Endothelial cell of umbilical vein (primary cell): ENCODE results near the gene NOP16. TPM values are rescaled to one million over a fixed set of nuclear protein-coding genes. Genes with fewer than 3 reads are reported as not detected.

Experiments used
- BruUV-seq: library from RNA; stranded (reverse); fragments of 400-500 nt; replicated peaks from 2 replicates; lab custom pipeline; 2021; lab: Mats Ljungman, UMichigan
- CTCF ChIA-PET: fragments of 300-600, 350-600 bp; sonication (Branson Sonifier 250); formaldehyde crosslinking; loops from one replicate; lab custom pipeline; 2021; ENCODE audit warnings: antibody characterized with exemption, inconsistent platforms; lab: Charles Lee
- POLR2A ChIA-PET: fragments of 300-600, 350-600 bp; sonication (Branson Sonifier 250); formaldehyde crosslinking; loops from one replicate; lab custom pipeline; 2021; ENCODE audit warnings: antibody characterized with exemption, inconsistent platforms; lab: Charles Lee
- DNase-seq: peaks from one replicate; pipeline ENCODE4 v3.0.0-alpha.2; 2011; ENCODE audit warnings: low read depth, low spot score
- FAIRE-seq: peaks from 2 replicates; lab custom pipeline; 2011; peaks lifted over from hg19 to GRCh38; lab: Jason Lieb, UNC
- H2AFZ ChIP-seq: 2 replicates; pipeline ENCODE4 v1.6.0; 2012; ENCODE audit warnings: low read depth, low read length, control low read depth, inconsistent platforms
- H3K27ac ChIP-seq: 2 replicates; pipeline ENCODE4 v1.5.1; 2011; ENCODE audit warnings: low read depth, mild to moderate bottlenecking, control low read depth, low read length, moderate library complexity; ENCODE audit not compliant: insufficient read depth
- H3K27me3 ChIP-seq, 2 experiments: 2 replicates each; pipeline versions ENCODE4 v1.6.0 to v1.6.1; 2011; ENCODE audit warnings: low read length in 2 of 2, mixed read lengths in 1 of 2; ENCODE audit not compliant: control insufficient read depth in 2 of 2, insufficient read depth in 2 of 2
- H3K36me3 ChIP-seq, 2 experiments: 2 replicates in 1 of 2; 3 replicates in 1 of 2; pipeline ENCODE4 v1.5.1; 2011; ENCODE audit warnings: low read length in 2 of 2, mild to moderate bottlenecking in 1 of 2, moderate library complexity in 1 of 2; ENCODE audit not compliant: control insufficient read depth in 2 of 2, insufficient read depth in 2 of 2; ENCODE audit errors: extremely low read depth in 1 of 2
- H3K4me1 ChIP-seq: 3 replicates; pipeline ENCODE4 v1.5.1; 2011; ENCODE audit warnings: mild to moderate bottlenecking, low read length; ENCODE audit not compliant: control insufficient read depth, insufficient read depth; ENCODE audit errors: extremely low read depth
- H3K4me2 ChIP-seq: 2 replicates; pipeline ENCODE4 v1.6.1; 2011; ENCODE audit warnings: low read length, control low read depth, mixed read lengths; ENCODE audit not compliant: insufficient read depth
- H3K4me3 ChIP-seq, 3 experiments: fragments of 200-600 bp in 1 of 3; sonication (generic), shearing (Covaris generic) in 1 of 3; replicated peaks in 1 of 3; 2 replicates each; pipeline ENCODE4 v1.5.1; 2011 to 2016; ENCODE audit warnings: control low read depth in 3 of 3, low read length in 3 of 3, mild to moderate bottlenecking in 2 of 3, inconsistent platforms in 1 of 3, low read depth in 1 of 3, moderate library complexity in 1 of 3; ENCODE audit not compliant: insufficient read depth in 1 of 3
- H3K79me2 ChIP-seq: 2 replicates; pipeline ENCODE4 v1.6.0; 2012; ENCODE audit warnings: low read length, inconsistent platforms; ENCODE audit not compliant: control insufficient read depth, insufficient read depth
- H3K9ac ChIP-seq: replicated peaks from 2 replicates; pipeline ENCODE3; 2011; ENCODE audit warnings: low read length, control low read depth; ENCODE audit not compliant: insufficient read depth; ENCODE audit errors: extremely low read depth
- H3K9me1 ChIP-seq: replicated peaks from 3 replicates; pipeline ENCODE4 v1.6.0; 2011; ENCODE audit warnings: mild to moderate bottlenecking, low read length; ENCODE audit not compliant: control insufficient read depth, insufficient read depth; ENCODE audit errors: extremely low read depth
- H3K9me3 ChIP-seq: replicated peaks from 2 replicates; pipeline ENCODE4 v1.5.1; 2012; ENCODE audit warnings: low read length, inconsistent platforms; ENCODE audit not compliant: control insufficient read depth, insufficient read depth
- H4K20me1 ChIP-seq: replicated peaks from 2 replicates; pipeline ENCODE3; 2011; ENCODE audit warnings: mild to moderate bottlenecking, low read length; ENCODE audit not compliant: control insufficient read depth, insufficient read depth; ENCODE audit errors: extremely low read depth
- CTCF ChIP-seq, 2 donors: IDR thresholded peaks; 1 replicate in 1 of 2; 2 replicates in 1 of 2; pipeline ENCODE4 v1.5.1; 2011; ENCODE audit warnings: low read length in 2 of 2, mild to moderate bottlenecking in 2 of 2, moderate library complexity in 2 of 2, control low read depth in 1 of 2, inconsistent platforms in 1 of 2, low read depth in 1 of 2; ENCODE audit not compliant: insufficient read depth in 1 of 2; ENCODE audit errors: extremely low read depth in 1 of 2
- EZH2 ChIP-seq: IDR thresholded peaks from 2 replicates; pipeline ENCODE4 v1.6.1; 2012; ENCODE audit warnings: borderline replicate concordance, low read depth, mild to moderate bottlenecking, moderate library complexity, low read length, inconsistent platforms; ENCODE audit not compliant: severe bottlenecking
- FOS ChIP-seq: IDR thresholded peaks from 2 replicates; pipeline ENCODE4 v1.6.1; 2011; ENCODE audit warnings: mild to moderate bottlenecking, low read length, moderate library complexity, borderline replicate concordance; ENCODE audit not compliant: insufficient read depth
- GATA2 ChIP-seq: IDR thresholded peaks from 2 replicates; pipeline ENCODE4 v1.7.0; 2011; ENCODE audit warnings: low read depth, mild to moderate bottlenecking, moderate library complexity, mixed read lengths, low read length; ENCODE audit not compliant: insufficient read length, insufficient read depth
- JUN ChIP-seq: IDR thresholded peaks from 2 replicates; pipeline ENCODE4 v1.6.1; 2011; ENCODE audit warnings: borderline replicate concordance, low read depth; ENCODE audit not compliant: insufficient read length, insufficient read depth
- MYC ChIP-seq: IDR thresholded peaks from one replicate; pipeline ENCODE4 v1.6.1; 2011; ENCODE audit warnings: mild to moderate bottlenecking, low read depth, low read length
- POLR2A ChIP-seq: IDR thresholded peaks from 2 replicates; pipeline ENCODE4 v1.6.1; 2012; ENCODE audit warnings: low read depth, mild to moderate bottlenecking, control low read depth, low read length
- POLR2AphosphoS5 ChIP-seq: IDR thresholded peaks from 2 replicates; pipeline ENCODE4 v1.6.1; 2012; ENCODE audit warnings: low read depth, mild to moderate bottlenecking, control low read depth, low read length, moderate library complexity; ENCODE audit not compliant: insufficient read depth
- dilution Hi-C: fragments of 300-500 bp; cut with MboI; formaldehyde crosslinking; loops from one replicate; pipeline ENCODE4 v1.15.0; 2019; ENCODE audit warnings: low sequenced_read_pairs; ENCODE audit not compliant: extremely low pct_ligation_motif_present
- intact Hi-C: fragments of 100-400 bp; cut with micrococcal nuclease; formaldehyde crosslinking; loops from one replicate; pipeline ENCODE4 v1.10.0; 2022
- polyA plus RNA-seq, 4 experiments: library from polyadenylated mRNA; depleted of rRNA in 3 of 4; stranded (reverse) in 3 of 4; unstranded in 1 of 4; fragments of >200 nt; gene quantifications; 2 replicates each; pipeline versions ENCODE4 v1.2.1 to v1.2.3, GENCODE V29; 2011 to 2012; ENCODE audit warnings: missing spikeins in 1 of 4
- total RNA-seq: library from RNA; stranded (reverse); gene quantifications from 2 replicates; pipeline ENCODE4 v1.2.3, GENCODE V29; 2021
- TF ChIP-seq, protein P1 (sequence below): IDR thresholded peaks from 2 replicates; pipeline ENCODE4 v1.6.1; 2011; ENCODE audit not compliant: insufficient read depth, insufficient read length

NOP16 gene
- total and polyA plus RNA-seq, 2 donors (not counting 3 experiments of a cell fraction or from before 2014, with no cell fraction given): 41.1 to 47.4 TPM

GRCh38 chr5:176420972-176421544 is 32.7 kb upstream of the NOP16 start:
- Histone ChIP-seq H3K27ac (no peak overlapping the region), H3K4me2 (no peak overlapping the region), H3K9me1 (no peaks in the 10 kb centered on the region), H3K9ac (no peak overlapping the region), H3K36me3 (no peaks in the 10 kb centered on the region), H3K27me3 (no peaks in the 10 kb centered on the region), H3K4me1 (peaks cover 6% of the 10 kb centered on the region), H4K20me1 (no peaks in the 10 kb centered on the region), H2AFZ (no peak overlapping the region), H3K9me3 (no peaks in the 10 kb centered on the region), H3K4me3 (no peak overlapping the region), H3K79me2 (peaks cover 2% of the 10 kb centered on the region)
- DNase-seq (no peak), FAIRE-seq (peak; percentile 56)
- ChIA-PET POLR2A (no interaction called here), CTCF (interaction anchor here (1.3 kb wide), 1 partner anchor 27 kb away, joined by 5 read pairs; no protein-coding TSS in a partner anchor)
- intact Hi-C loops: no loop called here
- TF ChIP-seq POLR2A (no peak), JUN (no peak), EZH2 (no peak), CTCF (IDR thresholded peaks at IDR 0.05; ENCODE audit: extremely low read depth in 1 of 2, insufficient read depth in 1 of 2, low read depth in 1 of 2, low read length in 2 of 2) (no peak), GATA2 (no peak), FOS (no peak), POLR2AphosphoS5 (no peak), MYC (no peak)
- TF ChIP-seq, protein P1, sequence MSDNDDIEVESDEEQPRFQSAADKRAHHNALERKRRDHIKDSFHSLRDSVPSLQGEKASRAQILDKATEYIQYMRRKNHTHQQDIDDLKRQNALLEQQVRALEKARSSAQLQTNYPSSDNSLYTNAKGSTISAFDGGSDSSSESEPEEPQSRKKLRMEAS: no peak
- no TSS peak for BruUV-seq
- dilution Hi-C loops: no loop called here
